ACHN (cell line): ENCODE results near the gene ZBTB7B.

Source experiments
- DNase-seq: peaks from one replicate; pipeline ENCODE4 v3.0.0-alpha.2; 2015
- in situ Hi-C: cut with HindIII; loops from 2 replicates; pipeline ENCODE4 v1.10.0; 2017; ENCODE audit warnings: low sequenced_read_pairs, low pct_ligation_motif_present, low pct_unique_long_range_greater_than_20kb

Gene ZBTB7B

DNA sequence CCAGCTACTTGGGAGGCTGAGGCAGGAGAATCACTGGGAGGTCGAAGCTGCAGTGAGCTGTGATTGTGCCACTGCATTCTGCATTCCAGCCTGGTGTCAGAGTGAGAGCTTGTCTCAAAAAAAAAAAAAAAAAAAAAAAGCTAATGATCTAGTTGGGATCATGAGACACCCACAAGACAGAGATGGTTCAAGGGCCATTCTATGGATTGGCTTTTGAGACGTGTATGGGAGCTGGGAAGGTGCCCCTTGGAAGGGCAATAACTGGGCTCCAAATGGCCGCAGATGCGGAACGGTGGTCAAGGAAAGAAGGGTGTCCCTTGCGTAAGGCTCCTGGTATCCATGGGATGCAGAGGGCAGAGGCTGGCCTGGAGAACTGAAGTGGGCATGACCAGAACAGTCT is 41.8 kb downstream of the ZBTB7B start:
- in situ Hi-C loops = no loop called here
- DNase-seq = no peak

DNA sequence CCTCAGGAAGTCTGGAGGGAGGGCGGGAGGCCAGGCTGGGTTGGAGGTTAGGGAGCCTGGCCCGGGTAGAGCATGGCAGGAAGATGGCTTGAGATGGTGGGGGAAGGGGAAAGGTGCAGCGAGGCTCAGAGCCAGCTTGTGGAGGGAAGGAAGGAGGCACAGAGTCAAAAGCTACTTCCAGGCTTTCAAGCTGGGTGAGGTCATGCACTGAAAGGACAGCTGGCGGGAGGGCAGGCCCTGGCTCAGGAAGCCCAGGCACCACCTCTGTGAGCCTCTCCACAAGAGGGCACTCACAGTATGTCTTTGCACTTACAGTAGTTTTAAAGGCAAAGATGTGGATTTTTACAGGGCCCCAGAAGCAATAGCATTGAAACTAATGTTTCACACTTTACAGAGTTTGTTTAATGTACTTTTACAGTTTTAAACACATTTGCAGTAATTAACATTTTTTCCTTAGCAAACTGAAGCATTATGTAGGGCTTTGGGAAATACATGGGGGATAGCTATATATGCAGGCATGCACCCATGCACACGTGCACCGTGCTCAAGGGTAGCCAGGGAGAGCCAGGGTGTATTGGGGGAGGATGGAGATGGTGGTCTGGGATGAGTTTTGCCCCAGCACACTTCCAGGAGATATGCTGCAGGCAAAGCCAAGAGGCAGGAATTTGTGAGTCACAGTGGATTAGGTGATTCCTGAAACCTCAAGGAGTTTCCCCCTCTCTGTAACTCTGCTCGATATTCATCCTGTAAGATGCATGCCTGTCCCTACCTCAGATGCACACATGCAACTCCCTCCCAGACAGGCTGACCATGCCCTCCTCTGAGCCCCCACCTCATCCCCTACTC is 42.4 kb downstream of the ZBTB7B start:
- DNase-seq = peak; percentile 88
- in situ Hi-C loops = no loop called here

DNA sequence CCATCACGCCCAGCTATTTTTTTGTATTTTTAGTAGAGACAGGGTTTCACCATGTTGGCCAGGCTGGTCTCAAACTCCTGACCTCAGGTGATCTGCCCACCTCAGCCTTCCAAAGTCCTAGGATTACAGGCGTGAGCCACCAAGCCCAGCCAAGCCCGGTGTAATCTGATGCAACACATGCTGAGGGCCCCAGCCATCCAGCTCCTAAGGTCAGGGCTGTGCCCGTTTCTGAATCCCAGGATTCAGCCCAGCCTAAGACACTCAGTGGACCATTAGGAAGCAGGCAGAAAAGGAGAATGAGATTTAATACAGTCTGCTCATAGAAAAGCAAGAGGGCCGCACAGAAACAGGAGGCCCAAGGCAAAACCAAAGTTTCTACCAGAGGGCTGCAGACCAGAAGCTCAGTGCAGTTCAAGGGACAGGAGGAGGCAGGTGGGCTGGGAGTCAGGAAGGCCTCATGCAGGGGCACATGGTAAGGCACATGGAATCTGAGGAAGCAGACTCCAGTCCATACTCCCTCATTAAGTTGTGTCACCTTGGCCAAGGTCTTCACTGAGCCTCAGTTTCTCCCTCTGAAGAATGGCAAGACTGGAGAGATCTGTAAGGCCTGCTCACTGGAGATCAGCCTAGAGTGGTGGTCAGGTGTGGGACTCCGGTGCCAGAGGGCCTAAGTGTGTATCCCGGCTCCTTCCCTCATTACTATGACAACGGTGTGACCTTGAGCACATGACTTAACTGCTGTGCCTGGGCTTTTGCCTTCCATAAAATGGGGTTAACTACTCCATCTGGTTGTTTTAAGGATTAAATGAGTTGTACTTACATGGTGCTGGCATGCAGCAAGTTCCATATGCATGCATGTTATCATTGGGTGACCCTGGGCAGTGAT is 46.1 kb downstream of the ZBTB7B start:
- no peak for DNase-seq
- in situ Hi-C loops = no loop called here

DNA sequence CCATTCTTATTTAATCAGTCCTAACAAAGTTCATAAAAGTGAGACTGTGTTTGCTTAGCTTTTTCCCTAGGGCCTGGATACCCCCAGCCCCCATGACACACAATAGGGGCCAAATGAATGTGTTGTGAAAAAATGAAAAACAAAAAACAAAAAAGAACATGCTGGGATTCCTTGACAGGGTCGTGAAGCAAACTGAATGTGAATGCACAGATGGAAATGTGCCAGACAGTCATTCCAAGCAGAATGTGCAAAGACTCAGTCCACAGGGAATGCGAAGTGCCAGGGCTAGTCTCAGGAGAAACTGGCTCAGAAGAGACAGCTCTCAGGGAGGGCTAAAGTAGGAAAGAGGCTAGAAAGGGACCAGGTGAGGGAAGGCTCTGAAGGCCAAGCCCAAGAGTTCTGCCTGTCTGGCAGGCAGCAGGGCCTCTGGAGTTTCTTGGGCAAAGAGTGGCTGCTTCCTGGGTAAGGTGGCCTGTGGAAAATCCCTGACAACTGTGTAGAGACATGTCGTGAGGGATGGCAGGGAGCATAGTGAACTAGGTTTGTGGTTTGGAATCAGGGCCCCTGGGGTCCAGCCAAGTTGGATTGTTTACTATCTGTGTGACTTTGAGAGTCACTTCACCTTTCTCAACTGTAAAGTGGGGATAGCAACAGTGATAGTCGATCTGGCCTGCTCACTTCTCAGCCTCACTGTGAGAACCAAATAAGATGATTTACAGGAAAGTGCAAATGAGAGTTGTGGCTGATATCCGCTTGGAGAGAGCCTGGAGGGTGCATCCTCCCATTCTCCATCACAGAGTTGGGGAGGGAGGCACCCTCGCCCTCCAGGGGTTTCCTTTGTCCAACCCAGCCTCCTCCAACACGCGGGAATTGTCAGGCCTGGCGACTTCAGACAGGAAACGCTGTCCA is 47.3 kb downstream of the ZBTB7B start:
- in situ Hi-C loops = no loop called here
- DNase-seq = peak; percentile 42

GRCh38 chr1:155050560-155051341 is 48.1 kb downstream of the ZBTB7B start, which contains the start of gene ADAM15:
TSS of gene ADAM15 (plus strand) at chr1:155051316. CDS start at chr1:155051387, 71 bp downstream.
- in situ Hi-C loops = no loop called here
- DNase-seq = peak; percentile 90

GRCh38 chr1:155051342-155051776 is 48.8 kb downstream of the ZBTB7B start:
- in situ Hi-C loops = no loop called here
- DNase-seq = no peak

GRCh38 chr1:155051777-155052398 is 49.3 kb downstream of the ZBTB7B start:
- in situ Hi-C loops = no loop called here
- peak; percentile 54 for DNase-seq

DNA sequence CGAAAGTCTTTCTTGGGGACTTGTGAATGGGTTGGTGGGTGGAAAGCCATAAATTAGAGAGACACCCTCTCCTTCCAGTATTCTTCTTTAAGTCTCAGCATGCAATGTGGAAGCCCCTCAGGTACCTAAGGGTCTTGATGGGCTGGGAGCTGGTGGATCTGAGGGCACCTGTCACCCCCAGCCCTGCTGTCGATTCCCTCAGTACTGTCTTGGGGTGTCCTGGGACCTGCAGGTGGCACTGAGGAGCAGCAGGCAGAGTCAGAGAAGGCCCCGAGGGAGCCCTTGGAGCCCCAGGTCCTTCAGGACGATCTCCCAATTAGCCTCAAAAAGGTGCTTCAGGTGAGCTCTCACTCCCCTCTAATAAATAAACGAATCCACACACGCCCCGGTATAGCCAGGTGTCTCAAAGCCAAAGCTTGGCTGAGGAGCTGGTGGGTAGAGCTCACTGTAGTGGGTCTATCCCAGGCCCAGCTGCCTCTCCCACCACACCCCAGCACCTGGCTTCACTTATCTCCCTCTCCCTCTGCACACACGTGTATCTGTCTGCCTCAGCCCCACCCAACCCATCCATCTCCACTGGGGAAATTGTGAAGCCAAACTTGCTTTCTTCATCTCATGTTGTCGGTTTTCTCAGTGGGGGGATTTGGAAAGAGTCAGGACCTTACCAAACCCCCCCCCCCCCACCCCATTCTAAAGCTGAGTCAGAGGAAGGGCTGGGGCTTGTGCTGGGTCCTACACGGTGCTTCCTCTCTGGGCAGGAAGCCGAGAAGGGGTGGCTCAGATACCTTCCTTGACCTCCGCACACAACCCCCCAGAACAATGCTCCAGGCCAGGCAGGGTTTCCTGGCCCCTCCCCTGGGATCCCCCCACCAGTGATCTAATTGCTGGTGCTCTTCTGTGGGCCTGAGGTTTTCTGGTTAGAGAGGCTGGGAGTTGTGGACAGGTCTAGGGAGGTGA is 50.1 kb downstream of the ZBTB7B start:
- DNase-seq = peak; percentile 54

DNA sequence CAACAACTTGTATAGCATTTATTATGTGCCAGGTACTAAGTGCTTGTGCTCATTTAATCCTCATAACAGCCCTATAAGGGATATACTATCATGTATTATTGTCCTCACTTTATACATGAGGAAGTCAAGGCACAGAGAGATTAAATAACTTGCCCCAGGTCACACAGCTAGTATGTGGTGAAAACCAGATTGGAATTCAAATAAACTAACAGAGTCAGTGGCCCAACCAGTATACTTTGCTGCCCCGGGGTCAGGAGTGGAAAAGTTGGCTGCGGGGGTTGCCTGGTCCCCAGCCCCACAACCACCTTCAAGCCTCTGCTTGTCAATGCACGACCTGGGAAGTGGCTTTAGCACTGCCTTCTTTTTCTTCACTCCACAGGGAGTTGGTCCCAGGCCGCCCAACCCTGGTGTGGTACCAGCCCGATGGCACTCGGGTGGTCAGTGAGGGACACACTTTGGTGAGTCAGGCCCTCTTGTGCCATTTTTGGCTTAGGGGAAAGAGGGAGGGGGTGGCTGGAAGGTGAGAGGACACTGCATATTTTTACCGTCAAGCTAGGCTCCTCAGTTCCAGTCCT is 51.0 kb downstream of the ZBTB7B start:
- DNase-seq = no peak
- in situ Hi-C loops = no loop called here

More for the DNA sequence above, 50.1 kb downstream of the ZBTB7B start:
- in situ Hi-C loops = no loop called here

DNA sequence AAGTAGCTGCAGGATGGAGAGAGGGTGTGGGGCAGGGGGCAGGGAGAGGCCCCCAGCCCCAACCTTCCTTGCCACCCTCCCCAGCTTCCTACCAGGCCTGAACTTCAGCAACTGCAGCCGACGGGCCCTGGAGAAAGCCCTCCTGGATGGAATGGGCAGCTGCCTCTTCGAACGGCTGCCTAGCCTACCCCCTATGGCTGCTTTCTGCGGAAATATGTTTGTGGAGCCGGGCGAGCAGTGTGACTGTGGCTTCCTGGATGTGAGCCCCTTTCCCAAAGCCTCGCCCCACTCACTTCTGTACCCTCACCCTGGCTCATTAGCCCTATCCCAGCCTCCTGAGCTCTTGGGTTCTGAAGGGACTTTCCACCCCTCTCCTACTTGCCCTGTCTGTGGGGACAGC is 54.5 kb downstream of the ZBTB7B start:
- in situ Hi-C loops = no loop called here

DNA sequence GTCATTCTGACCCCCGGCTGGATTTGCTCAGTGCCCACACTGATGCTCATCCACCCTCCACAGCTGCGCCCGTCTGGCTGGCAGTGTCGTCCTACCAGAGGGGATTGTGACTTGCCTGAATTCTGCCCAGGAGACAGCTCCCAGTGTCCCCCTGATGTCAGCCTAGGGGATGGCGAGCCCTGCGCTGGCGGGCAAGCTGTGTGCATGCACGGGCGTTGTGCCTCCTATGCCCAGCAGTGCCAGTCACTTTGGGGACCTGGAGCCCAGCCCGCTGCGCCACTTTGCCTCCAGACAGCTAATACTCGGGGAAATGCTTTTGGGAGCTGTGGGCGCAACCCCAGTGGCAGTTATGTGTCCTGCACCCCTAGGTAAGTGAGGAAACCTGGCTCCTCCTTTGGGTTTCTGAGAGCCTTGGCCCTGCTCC is 55.2 kb downstream of the ZBTB7B start:
- in situ Hi-C loops = no loop called here
- DNase-seq = no peak

More for the DNA sequence above, 54.5 kb downstream of the ZBTB7B start:
- no peak for DNase-seq

- in situ Hi-C loops = no loop called here
- no peak for DNase-seq
Observed at GRCh38 chr1:155060736-155061135, 58.1 kb downstream of the ZBTB7B start.

GRCh38 chr1:155061381-155062150 is 59.0 kb downstream of the ZBTB7B start:
- DNase-seq = peak; percentile 89
- in situ Hi-C loops = no loop called here

DNA sequence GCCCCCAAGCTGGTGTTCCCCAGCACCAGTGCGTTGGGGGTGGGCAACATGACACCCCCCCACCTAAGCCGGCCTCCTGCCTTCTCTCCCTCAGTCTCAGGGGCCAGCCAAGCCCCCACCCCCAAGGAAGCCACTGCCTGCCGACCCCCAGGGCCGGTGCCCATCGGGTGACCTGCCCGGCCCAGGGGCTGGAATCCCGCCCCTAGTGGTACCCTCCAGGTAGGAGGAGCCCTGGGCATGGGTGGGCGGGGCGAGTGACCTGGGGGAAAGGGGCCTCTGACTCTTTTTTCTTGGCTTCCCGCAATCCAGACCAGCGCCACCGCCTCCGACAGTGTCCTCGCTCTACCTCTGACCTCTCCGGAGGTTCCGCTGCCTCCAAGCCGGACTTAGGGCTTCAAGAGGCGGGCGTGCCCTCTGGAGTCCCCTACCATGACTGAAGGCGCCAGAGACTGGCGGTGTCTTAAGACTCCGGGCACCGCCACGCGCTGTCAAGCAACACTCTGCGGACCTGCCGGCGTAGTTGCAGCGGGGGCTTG is 59.6 kb downstream of the ZBTB7B start:
- DNase-seq = peak; percentile 29
- in situ Hi-C loops = no loop called here
